T-helper 22 cell (primary cell): ENCODE data around the gene SUN3.

ENCODE experiments used
- DNase-seq: peaks from one replicate; pipeline ENCODE4 v3.0.0-alpha.2; 2020; ENCODE audit warnings: low read depth

Gene SUN3

DNA sequence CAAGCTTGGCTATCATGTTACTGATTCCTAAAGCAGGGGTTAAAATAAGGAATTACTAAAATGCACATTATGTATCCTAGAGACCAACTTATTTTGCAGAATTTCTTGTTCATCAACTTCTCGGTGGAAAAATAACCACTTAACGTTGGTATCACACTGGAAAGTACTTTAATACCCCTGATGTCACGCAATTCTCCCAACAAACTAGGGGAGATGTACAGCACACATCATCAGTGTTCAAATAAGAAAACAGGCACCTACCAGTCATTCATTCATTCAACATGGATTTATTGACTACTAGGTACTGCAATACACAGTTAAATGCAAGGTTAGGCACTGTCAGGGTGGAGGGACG, 50.1 kb downstream of the SUN3 start:
- DNase-seq = no peak

DNA sequence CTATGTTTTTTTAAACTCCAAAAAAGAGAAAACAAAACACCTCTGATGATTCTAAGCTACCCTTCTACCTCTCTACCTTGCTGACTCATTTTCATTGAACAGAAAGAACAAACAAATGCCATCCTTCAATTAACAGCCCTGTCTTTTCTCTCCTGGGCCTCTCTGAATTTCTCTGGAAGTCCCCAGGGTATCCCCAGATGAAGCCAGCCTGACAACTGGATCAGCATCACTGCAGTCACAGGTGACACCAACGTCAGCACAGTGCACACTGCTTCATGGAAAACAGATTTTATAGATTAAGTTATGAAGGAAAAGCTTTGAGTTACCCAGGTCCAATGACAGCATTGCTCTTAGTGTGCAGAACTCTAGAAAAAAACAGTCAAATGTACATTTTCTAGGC, 55.2 kb downstream of the SUN3 start:
- DNase-seq = no peak

DNA sequence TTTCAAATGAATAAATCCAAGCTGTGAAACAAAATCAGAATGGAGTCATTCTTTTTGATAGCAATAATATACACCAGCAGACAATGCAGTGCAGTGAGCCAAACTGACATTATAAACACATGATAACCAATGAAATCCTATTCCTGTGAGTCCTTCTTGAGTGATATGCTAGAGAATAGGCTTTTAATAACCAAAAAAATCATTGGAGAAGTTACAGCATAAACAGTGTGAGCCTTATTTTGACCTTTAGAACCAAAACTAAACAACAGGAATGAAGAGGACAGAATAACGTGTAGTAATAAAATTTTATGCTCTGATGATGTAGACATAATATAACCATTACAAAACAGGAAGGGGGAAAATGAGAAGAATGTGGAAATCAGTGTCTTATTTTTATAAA, 58.1 kb downstream of the SUN3 start:
- no peak for DNase-seq

DNA sequence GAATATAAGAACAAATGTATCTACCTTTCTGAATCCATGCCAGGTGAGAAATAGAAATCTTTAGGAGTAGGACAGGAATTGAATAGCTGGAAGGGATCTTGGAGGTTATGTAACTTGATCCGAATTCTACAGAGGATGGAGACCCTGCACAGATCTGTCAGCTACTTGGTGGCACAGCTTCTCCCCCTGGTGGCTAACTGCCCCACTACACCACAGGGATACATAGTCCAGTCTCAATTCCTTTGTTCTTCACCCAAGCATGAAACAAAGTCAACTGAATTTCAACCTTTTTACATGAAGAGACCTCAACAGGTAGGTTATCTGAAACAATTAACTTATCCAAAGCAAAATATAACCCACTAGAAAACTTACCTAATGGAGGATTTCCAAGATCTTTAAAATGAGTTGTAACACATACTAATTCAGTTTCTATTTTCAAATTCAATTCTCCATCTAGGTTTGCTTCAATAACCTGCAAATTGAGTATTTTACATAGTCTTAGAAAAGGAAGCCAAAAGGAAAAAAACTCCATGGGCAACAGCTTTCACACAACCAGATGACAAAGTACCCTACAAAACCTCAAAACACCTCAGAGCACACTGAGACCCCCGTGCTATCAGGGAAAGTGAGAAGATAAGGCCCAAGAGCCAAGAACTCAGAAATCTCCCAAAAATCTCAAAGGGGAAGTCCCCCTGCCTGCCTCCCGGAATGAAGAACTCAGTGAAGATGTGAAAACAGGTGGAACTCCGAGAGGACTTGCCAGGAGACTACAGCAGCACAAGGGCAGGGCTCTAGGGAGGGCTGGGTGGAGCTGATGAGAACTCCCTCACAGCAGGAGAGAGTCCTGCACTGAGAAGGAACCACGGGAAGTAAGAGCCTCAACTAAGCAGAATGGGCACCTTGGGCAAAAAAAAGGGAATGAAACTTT, 59.8 kb downstream of the SUN3 start:
- DNase-seq = no peak

DNA sequence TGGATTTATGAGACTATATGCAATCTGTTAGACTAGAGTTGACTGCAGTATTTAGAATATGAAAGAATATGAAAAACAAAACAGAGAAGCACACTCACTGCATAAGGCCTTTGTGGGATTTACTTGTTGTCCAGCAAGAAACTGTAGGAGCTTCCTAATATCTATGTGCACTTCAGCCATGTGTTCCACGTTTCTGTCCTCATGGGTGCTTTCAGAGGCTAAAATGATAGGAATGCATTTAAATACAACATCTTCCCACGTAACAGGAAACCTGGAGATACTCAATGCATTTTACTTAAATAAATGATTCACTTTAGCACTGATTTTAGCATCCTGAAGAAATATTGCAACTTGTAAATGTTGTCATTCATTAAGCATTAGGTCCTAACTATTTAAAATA, 61.2 kb downstream of the SUN3 start:
- no peak for DNase-seq

DNA sequence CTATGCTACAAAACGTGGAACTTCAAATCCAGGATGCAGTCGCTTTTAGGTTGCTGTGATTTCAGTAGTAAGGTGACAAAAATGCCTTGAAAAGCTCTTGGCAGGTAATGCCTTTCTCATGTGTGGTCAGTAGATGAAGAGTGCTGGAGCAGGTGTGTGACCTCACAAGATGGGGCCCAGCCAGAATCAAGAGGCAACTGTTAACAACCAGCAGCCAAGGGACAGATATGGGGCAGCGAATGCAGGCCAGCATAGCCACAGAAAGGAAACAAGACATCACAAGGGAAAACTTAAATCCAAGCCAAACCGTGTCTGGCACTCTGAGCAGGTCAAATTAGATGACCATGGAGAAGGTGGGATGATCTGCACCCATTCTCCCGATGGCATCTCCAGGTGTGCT, 61.8 kb downstream of the SUN3 start:
- no peak for DNase-seq

DNA sequence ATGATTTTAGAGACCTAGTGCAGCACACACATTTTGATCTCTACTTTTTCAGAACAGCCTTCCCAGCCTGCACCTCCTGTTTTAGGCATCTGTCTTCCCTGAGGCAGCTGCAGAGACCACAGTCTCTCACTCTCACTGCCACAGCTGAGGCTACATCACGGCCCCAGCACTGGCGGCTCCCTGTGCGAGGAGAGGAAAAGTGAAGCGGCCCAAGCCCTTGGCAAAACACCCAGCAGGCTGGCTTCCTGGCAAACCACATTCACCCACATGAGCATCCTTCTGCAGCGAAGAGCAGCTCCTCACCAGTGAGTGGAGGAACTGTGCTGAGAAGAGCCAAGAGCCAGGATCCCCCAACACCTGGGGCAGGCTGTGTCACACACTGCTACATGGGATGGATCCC, 63.5 kb downstream of the SUN3 start:
- no peak for DNase-seq

DNA sequence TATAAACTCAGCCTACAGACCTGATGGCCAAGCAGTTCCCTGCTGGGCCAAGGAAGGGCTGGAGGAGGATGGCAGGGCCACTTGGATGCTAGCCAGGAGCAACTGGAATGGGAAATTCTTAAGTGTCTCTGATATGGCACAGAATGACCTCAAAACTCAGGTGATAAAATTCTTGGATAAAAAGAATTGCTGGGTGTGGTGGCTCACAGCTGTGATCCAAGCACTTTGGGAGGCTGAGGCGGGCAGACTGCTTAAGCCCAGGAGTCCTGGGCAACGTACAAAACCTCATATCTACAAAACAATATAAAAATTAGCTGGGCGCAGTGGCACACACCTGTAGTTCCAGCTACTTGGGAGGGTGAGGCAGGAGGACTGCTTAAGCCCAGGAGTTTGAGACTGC, 66.6 kb downstream of the SUN3 start:
- DNase-seq = no peak

DNA sequence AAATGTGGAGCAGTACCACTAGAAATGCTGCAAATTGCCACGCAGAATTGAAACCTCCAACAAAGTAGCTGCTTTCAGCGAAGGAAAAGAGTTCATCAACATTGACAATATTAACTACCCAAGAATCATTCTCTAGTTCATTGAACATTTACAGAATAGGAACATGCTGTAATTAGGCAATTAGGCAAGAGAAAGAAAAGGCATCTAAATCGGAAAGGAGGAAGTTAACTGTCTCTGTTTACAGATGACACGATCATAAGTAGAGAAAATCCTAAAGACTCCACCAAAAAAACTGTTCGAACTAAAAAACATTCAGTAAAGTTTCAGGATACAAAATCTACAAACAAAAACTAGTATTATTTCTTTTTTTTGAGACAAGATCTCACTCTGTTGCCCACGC, 71.8 kb downstream of the SUN3 start:
- DNase-seq = no peak

DNA sequence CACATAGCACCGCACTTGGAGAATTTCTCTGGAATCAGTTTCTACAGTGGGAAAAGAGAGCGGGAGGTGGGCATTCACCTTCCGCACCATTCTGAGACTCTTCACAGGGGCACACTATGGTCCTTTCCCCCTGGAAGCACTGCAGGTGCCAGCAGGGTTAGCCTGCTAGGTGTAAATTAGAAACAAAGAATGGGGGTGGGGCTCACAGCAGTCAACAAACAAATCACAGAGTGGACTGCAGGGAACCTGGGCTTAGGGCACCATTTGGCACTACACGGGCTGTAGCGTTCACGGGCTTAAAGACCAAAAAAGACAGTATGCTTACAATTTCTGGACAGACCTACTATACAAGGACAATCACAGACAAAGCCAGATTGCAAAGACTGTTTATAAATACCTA, 72.7 kb downstream of the SUN3 start:
- DNase-seq = no peak

DNA sequence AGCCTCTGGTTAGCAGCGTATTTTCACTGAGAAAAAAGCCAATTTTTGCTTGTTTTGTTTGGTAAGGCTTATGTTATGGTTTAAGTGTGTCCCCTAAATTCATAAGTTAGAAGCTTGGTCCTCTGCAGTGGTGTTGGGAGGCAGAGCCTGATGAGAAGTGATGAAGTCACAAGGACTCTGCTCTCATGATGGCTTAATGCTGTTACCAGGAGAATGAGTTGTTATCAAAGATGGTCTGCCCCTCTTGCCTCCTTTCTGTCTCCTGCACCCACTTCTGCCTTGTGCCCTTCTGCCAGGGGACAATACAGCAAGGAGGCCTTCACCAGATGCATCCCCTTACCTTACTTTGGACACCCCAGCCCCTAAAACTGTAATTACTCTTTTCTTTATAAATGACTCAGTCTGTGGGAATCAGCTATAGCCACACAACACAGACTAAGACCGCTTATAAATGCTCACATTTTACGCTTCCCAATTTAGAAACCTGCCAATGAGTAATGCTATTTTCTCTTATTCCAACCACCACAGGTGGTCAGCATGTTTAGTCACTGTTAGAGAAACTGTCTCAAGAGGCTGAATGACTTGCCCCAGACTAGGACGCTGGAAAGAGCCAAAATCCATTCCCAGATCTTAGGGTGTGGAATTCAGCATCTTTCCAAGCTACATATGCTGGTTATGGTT, 74.5 kb downstream of the SUN3 start:
- DNase-seq = no peak

DNA sequence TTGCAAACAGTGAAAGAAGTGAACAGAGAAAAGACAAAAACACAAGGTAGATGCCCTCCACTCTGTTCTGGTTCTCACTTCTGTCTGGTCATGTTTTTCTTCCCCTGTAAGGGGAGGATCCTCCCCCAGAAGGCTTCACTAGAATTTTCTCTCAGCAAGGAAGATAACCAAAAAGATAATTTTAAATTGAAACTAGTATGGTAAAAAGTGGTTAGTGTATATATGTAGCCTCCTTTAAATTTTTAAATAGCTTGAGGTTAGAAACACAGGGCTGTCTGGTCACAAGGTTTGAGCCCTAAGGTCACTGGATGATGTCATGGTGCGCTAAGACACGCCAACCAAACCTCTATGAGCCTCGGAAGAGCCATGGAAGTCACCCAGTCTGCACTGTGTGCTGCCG, 75.1 kb downstream of the SUN3 start:
- no peak for DNase-seq

DNA sequence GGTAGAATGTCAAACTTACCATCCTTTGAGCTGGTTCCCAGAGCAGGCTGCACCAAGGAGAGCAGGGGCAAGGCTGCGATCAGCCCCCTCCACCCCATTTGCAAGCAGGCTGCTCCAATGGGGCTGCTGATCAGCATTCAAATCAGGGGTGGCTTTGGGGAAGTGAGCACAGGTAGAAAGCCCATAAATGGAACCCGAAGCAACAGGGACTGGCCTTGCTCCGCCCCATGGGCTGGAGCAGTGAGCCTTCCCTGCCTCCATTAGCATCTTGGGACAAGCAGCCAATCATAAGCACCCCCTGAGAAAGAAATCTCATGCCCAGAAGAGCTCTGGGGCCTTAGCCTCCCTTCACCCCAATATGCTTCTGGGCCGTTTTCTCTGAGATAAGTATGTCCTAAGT, 76.7 kb downstream of the SUN3 start:
- no peak for DNase-seq

DNA sequence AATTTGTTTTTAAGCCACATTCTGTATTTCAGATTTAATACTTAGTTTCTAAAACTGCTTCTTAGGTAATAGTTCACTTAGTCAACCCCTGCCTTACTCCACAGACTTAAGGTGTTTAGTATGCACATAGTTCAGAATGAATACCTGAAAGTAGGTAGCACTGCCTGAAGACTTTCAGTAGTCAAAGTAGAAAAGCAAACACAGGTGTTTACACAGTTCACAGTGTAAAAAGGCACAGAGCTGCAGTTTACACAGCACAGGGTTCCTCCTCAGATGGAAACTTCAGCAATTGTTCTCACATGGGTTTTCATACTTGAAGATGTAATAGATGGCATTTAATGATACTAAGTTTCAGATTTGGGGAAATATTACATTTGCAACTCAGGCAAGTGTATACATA, 77.5 kb downstream of the SUN3 start:
- DNase-seq = no peak

DNA sequence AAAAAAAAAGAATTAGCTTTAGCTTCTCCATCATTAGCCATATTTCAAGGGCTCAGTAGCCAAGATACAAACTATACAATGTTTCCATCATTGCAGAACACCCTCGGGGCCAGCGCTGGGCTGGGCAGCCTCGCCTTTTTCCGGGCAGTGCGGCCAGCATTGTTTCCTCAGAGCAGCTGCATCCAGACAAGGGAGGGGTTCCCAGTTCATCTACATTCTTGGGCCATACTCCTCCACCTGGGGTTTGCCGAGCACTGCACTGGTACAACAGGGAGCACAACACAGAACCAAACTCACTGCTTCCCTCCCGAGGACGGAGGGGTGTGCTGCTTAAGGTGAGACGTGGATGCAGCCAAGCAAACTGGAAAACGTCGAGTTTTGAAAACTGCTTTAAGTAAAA, 78.2 kb downstream of the SUN3 start:
- no peak for DNase-seq

DNA sequence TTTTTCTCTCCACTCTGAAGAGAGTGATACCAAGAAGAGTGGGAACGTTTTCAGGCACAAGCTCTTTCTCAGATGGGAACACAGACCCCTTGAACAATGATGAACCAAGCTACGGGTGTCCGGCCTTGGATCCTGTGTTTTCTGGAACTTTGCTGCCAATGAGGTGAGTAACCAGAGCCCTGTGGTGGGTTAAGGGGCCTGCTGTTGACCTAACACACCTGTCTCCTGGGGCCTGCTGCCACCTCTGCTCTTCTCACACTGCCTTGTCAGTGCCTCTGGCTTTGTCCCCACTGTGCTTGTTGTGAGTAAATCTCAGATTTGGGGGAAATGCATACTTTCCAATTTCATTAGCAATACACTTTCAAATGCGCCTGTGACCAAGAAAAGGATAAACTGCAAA, 79.2 kb downstream of the SUN3 start:
- DNase-seq = no peak

DNA sequence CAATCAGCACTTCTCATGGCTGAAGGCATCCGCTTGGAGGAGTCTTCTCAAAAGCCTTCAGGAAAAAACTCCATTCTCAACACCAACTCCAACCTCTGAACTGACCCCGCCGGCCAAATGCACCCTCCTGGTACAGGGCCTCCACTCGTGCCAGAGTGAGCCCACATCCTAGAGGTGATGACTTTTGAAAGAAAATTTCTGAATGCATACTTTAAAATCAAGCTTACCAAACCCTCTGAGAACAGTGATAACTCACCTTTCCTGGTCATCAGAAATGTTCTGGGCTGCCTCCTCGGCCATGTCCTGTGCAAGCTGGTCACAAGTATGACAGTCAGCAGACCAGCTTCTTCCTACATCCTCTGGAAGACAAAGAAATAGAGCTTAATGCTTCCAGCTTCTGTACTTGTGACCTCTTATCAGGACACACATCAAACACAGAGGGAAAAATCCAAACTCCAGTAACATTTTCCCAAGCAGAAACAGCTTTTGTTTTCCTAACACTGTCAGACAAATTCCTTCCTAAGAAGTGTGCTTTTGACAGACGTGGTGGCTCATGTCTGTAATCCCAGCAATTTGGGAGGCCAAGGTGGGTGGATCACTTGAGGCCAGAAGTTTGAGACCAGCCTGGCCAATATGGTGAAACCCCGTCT, 80.6 kb downstream of the SUN3 start, which contains the start of gene PKD1L1:
Gene PKD1L1, minus strand, starts transcription at position 326 of the 650 bp plus-strand sequence. Its CDS starts 26 bp downstream, at position 300.
- no peak for DNase-seq

DNA sequence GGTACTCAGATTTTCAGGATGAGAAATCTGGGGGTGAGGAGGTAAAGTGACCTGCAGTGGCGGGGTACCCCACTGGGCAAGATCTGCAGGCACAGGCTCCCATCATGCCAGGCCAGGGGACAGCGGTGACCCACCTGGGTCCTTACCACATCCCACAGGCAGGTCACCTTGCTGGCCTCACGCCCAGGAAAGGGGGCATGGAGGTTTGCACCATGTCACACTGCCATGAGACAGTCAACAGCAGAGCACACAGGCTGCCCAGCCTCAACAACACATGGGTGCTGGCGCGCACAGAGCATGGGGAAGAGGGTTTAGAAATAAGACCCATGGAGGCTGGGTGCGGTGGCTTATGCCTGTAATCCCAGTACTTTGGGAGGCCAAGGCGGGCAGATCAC, 81.6 kb downstream of the SUN3 start:
- DNase-seq = no peak

DNA sequence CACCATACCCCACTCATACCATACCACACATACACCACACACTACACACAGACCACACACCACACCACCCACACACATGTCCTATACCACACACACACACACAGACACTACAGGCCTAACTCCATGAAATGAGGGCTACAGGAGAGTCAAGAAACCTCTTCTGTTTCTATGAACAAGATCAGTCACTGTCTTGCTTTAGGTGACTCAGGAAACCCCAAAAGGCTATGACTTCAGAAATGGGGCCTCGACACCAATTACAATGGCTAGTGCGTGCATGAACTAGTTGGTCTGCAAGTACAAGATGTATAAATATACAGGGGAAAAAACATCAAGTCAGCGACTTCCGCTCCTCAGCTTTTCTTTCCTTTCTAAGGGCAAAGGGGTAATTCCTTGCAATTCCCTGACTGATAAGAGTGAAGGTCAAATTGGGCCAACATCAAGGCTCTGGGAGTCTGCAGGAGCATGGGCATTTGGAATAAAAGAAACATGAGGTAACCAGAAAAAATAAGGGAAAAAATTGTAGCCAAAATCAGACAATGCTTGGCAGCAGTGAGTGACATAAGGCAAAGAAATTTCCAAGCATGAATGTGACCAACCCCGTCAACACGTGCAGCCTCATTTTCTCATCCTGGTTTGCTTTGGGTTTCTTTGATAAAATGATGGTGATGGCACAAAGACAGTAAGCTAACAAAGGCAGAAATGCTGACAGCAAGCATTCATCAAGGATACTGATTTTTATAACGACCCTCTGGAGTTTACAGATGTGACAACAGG, 82.1 kb downstream of the SUN3 start:
- no peak for DNase-seq

DNA sequence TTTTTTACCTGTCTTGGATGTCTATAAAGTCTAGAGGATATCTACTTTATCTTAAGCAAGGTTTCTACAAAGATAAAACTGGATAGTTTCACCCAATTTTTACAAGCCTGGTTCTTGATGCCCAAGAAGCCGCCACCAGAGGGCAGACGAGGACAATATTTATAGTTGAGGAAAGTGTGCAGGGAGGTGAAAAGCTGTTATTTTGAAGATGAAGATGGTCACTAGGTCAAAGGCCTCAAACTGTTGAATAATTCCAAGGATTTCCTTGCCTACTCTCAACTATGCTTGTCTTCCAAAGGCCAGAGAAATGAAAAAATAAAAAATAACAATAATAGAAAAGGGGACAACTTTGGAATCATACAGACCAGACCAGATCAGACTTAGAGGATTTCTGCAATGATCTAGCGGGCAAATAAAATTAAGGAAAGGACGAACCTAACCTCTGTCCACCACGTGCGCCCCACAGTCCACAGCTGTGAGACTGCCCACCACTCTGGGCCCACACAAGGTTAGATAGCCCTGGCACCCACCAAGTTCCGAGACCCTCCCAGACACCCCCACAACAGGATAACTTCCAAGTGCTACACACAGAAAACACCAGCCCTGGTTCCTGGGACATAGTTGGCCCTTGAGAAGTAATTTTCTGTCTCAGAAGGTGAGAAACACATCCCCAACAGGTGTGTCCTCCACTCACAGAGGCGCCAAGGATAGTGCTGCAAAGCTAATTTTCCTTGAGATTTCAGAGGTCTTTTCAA, 83.5 kb downstream of the SUN3 start:
- peak; percentile 14 for DNase-seq

DNA sequence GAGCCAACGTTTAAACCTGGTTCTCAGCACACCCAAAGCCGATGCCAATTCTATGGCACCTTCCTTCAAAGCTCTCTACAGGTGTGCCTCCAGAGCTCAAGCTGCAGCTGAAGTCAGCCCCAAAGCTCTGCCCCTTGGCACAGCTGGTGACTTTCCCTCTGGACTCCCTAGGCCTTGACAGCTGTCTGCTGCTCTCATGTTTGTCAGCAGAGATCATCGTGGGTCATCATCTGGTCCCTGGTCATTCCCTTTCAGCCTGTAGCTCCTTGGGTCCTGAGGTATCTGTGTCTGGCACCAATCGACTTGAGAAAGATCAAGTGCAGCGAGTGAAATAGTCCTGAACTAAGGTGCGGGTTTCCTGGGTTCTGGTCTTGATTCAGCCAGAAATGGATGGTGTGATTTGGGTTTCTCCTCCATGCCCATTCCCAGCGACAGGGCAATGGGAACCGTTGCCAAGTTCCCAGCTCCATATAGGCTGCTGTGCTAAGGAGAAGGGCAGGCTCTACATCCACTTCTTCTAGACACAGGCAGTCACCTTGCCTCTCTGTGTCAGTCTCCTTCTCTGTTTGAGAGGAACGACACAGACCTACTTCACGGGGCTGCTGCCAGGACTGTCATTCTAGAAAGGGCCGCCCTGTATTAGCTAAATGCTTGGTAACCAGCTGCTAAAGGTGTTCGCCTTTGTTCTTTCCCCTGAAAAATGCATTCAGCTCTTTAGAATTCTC, 84.2 kb downstream of the SUN3 start:
- no peak for DNase-seq
